MM.1S (cell line): Measurements from ENCODE around the gene BRMS1L.

Experiments used
- DNase-seq: peaks from one replicate; pipeline ENCODE4 v3.0.0-alpha.2; 2015
- H2AFZ ChIP-seq: fragments of 300-600 bp; sonication (generic); 2 replicates; pipeline ENCODE4 v1.6.0; 2016; ENCODE audit warnings: antibody characterized with exemption, low read length
- H3F3A ChIP-seq: fragments of 300-600 bp; sonication (generic); 2 replicates; pipeline ENCODE4 v1.6.1; 2016; ENCODE audit warnings: mild to moderate bottlenecking, antibody characterized with exemption, low read length, moderate library complexity, mixed read lengths; ENCODE audit not compliant: insufficient read depth
- H3K27ac ChIP-seq: fragments of 300-600 bp; sonication (generic); 2 replicates; pipeline ENCODE4 v1.5.1; 2016; ENCODE audit warnings: mild to moderate bottlenecking, low read length
- H3K27me3 ChIP-seq: fragments of 300-600 bp; sonication (generic); replicated peaks from 2 replicates; pipeline ENCODE4 v1.6.0; 2016; ENCODE audit warnings: low read length; ENCODE audit not compliant: insufficient read depth
- H3K36me3 ChIP-seq: fragments of 300-600 bp; sonication (generic); replicated peaks from 2 replicates; pipeline ENCODE4 v1.6.1; 2016; ENCODE audit warnings: mild to moderate bottlenecking, low read length, mixed read lengths; ENCODE audit not compliant: insufficient read depth
- H3K4me1 ChIP-seq: fragments of 300-600 bp; sonication (generic); 2 replicates; pipeline ENCODE4 v1.6.1; 2016; ENCODE audit warnings: low read length, mixed read lengths
- H3K4me2 ChIP-seq: fragments of 300-600 bp; sonication (generic); 2 replicates; pipeline ENCODE4 v1.6.0; 2016; ENCODE audit warnings: low read depth, low read length
- H3K4me3 ChIP-seq: fragments of 300-600 bp; sonication (generic); 2 replicates; pipeline ENCODE4 v1.5.1; 2016; ENCODE audit warnings: low read length, mixed read lengths
- H3K79me2 ChIP-seq: fragments of 300-600 bp; sonication (generic); 2 replicates; pipeline ENCODE4 v1.6.1; 2016; ENCODE audit warnings: mixed run types, low read length, mixed read lengths
- H3K9ac ChIP-seq: fragments of 300-600 bp; sonication (generic); 2 replicates; pipeline ENCODE4 v1.6.1; 2016; ENCODE audit warnings: low read length, mixed read lengths
- H3K9me2 ChIP-seq: fragments of 300-600 bp; sonication (generic); replicated peaks from 2 replicates; pipeline ENCODE4 v1.6.1; 2016; ENCODE audit warnings: mild to moderate bottlenecking, low read length, mixed read lengths; ENCODE audit not compliant: insufficient read depth
- H3K9me3 ChIP-seq: fragments of 300-600 bp; sonication (generic); replicated peaks from 2 replicates; pipeline ENCODE4 v1.6.1; 2016; ENCODE audit warnings: mild to moderate bottlenecking, low read length, mixed read lengths; ENCODE audit not compliant: insufficient read depth
- H4K20me1 ChIP-seq: fragments of 300-600 bp; sonication (generic); 2 replicates; pipeline ENCODE4 v1.6.1; 2016; ENCODE audit warnings: mild to moderate bottlenecking, low read length, moderate library complexity, mixed read lengths; ENCODE audit not compliant: insufficient read depth
- EZH2 ChIP-seq: fragments of 300-600 bp; sonication (generic); optimal IDR thresholded peaks from 2 replicates; pipeline ENCODE3; 2017; ENCODE audit warnings: low read depth, mild to moderate bottlenecking, antibody characterized with exemption, low read length, mixed read lengths
- EZH2phosphoT487 ChIP-seq: fragments of 300-600 bp; sonication (generic); IDR thresholded peaks from 2 replicates; pipeline ENCODE4 v1.6.1; 2018; ENCODE audit warnings: antibody characterized with exemption, low read length
- TF ChIP-seq, protein P1 (sequence below): fragments of 300-600 bp; sonication (generic); IDR thresholded peaks from 2 replicates; pipeline ENCODE4 v1.5.1; 2016; ENCODE audit warnings: antibody characterized with exemption, low read length, mixed read lengths

The BRMS1L gene

DNA sequence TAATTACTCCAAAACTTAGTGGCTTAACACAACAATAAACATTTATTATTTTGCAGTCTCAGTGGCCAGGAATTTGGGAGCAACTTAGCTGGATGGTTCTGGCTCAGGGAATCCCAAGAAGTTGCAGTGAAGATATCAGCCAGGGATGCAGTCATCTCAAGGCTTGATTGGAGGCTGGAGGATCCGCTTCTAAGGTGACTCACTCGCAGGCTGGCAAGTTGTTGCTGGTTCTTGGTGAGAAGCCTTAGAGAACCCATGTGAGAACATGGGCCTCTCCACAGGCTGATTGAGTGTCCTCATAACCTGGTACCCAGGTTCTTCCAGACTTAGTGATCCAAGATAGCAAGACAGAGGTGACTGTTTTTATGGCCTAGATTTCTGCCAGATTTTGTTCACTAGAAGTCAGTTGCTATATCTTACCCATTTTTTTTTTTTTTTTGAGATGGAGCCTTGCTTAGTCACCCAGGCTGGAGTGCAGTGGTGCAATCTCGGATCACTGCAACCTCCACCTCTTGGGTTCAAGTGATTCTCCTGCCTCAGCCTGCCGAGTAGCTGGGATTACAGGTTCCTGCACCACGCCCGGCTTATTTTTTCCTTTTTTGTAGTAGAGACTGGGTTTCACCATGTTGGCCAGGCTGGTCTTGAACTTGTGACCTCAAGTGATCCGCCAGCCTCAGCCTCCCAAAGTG lies 32.5 kb downstream of the BRMS1L start:
- H3K9me3 ChIP-seq = no peaks in the 10 kb centered on the region
- H3K27me3 ChIP-seq = no peaks in the 10 kb centered on the region
- H3K27ac ChIP-seq = no peak overlapping the region
- DNase-seq = no peak
- no peak overlapping the region for H3K4me2 ChIP-seq
- peaks cover 28% of the 10 kb centered on the region for H3K4me1 ChIP-seq
- peaks cover 18% of the 10 kb centered on the region for H3F3A ChIP-seq
- H3K36me3 ChIP-seq = no peaks in the 10 kb centered on the region
- no peak overlapping the region for H2AFZ ChIP-seq
- TF ChIP-seq EZH2phosphoT487 = no peak
- TF ChIP-seq, protein P1, sequence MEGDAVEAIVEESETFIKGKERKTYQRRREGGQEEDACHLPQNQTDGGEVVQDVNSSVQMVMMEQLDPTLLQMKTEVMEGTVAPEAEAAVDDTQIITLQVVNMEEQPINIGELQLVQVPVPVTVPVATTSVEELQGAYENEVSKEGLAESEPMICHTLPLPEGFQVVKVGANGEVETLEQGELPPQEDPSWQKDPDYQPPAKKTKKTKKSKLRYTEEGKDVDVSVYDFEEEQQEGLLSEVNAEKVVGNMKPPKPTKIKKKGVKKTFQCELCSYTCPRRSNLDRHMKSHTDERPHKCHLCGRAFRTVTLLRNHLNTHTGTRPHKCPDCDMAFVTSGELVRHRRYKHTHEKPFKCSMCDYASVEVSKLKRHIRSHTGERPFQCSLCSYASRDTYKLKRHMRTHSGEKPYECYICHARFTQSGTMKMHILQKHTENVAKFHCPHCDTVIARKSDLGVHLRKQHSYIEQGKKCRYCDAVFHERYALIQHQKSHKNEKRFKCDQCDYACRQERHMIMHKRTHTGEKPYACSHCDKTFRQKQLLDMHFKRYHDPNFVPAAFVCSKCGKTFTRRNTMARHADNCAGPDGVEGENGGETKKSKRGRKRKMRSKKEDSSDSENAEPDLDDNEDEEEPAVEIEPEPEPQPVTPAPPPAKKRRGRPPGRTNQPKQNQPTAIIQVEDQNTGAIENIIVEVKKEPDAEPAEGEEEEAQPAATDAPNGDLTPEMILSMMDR = no peak
- no peak for TF ChIP-seq EZH2
- H3K79me2 ChIP-seq = no peaks in the 10 kb centered on the region
- H4K20me1 ChIP-seq = no peaks in the 10 kb centered on the region
- H3K9ac ChIP-seq = no peak overlapping the region
- H3K4me3 ChIP-seq = no peak overlapping the region
- no peaks in the 10 kb centered on the region for H3K9me2 ChIP-seq

DNA sequence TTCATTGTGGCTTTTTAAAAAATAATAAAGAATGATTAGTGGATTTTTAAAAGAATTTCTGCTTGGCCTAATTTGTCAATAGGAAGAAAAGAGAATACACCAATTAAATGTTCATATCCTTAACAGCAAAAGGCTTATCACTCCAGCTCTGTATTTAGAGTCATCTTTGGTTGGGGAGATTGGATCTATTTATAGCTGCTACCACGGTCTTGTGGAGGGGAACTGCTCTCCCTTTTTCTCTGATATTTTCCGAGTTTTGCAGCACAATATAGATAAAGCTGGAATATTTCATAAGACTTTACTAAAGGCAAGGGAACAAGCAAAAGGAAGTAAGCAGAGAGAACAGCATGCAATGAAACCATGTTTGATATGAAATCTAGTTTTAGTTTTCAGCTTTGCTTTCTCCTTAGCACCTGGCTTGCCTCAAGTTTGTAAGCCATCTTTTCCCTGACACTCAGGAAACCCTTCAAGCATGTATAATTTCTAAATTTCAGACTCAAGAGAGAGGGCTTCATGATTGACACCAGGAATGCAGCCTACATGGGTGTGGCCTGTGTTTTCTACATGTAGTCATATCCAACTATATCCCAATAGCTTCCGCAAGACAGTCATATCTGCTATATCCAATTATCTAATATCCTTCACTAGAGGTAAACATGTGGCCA lies 35.2 kb downstream of the BRMS1L start:
- H3K9me3 ChIP-seq = no peaks in the 10 kb centered on the region
- H3K9ac ChIP-seq = no peak overlapping the region
- no peaks in the 10 kb centered on the region for H3K79me2 ChIP-seq
- no peaks in the 10 kb centered on the region for H3K9me2 ChIP-seq
- no peak overlapping the region for H3K4me3 ChIP-seq
- peaks cover 12% of the 10 kb centered on the region for H3K4me1 ChIP-seq
- H3K27me3 ChIP-seq = no peaks in the 10 kb centered on the region
- H3K4me2 ChIP-seq = peak overlapping the region; percentile 60
- TF ChIP-seq EZH2phosphoT487 (no peak), EZH2 (no peak)
- TF ChIP-seq, protein P1 = no peak
- H3K27ac ChIP-seq = peak overlapping the region; percentile 48; the same call in 1 of the 2 replicates
- no peak overlapping the region for H2AFZ ChIP-seq
- H4K20me1 ChIP-seq = no peaks in the 10 kb centered on the region
- H3K36me3 ChIP-seq = no peaks in the 10 kb centered on the region
- DNase-seq = peak; percentile 20
- H3F3A ChIP-seq = peaks cover 4% of the 10 kb centered on the region

DNA sequence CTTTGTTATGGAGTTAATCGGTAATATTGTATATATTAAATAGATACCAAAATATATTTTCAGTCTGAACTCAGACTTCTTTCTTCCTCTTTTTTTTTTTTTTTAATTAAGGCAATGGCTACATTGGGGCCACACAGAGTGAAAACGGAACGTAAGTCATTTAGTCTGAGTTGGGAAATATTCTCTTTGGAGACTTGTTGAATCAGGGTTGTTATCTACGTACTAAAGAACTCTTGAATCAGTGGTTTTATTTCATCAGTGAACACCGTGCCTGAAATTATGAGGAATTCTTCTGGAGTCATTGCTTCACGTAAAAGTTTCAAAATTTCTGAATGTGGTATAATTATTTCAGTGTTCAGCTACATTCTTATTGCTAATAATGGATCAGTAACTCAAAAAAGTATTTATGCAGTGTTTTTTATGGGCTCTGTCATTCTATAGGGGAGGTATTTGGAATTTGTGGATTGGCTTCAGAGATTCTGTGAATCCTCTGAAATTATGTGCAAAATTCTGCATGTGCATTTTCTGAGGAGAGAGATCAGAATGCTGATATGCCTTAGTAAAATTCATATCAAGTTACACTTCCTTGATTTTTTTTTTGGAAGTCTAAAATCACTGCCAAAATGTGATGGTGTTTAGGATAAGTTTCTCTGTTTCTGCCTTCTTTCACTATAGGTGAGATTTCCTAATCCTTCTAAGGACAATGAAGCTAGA lies 39.6 kb downstream of the BRMS1L start:
- Histone ChIP-seq H4K20me1 (no peaks in the 10 kb centered on the region), H2AFZ (no peak overlapping the region), H3K27me3 (no peaks in the 10 kb centered on the region), H3K27ac (no peak overlapping the region), H3K79me2 (no peaks in the 10 kb centered on the region), H3K9me2 (no peaks in the 10 kb centered on the region), H3K9ac (no peak overlapping the region), H3F3A (no peaks in the 10 kb centered on the region; the same call in 1 of the 2 replicates), H3K4me3 (no peak overlapping the region), H3K4me2 (no peak overlapping the region), H3K4me1 (peaks cover 9% of the 10 kb centered on the region), H3K9me3 (no peaks in the 10 kb centered on the region), H3K36me3 (no peaks in the 10 kb centered on the region)
- DNase-seq = no peak
- TF ChIP-seq EZH2 (no peak), EZH2phosphoT487 (no peak)
- TF ChIP-seq, protein P1 = no peak
